SK-N-SH (cell line): ENCODE measurements around the gene SLC9A5. TPM values are rescaled to one million over a fixed set of nuclear protein-coding genes. Genes with fewer than 3 reads are reported as not detected.

Experiments used
- CTCF ChIA-PET: fragments of 300-600, 350-600 bp; formaldehyde crosslinking; extraction: SDS; loops from one replicate; lab custom pipeline; 2021; lab: Yijun Ruan, JAX
- POLR2A ChIA-PET: fragments of 350-600 bp; sonication (Branson Sonifier 250); formaldehyde crosslinking; extraction: SDS; loops from one replicate; lab custom pipeline; 2020; ENCODE audit warnings: antibody characterized with exemption, inconsistent platforms; lab: Yijun Ruan, JAX
- DNase-seq: peaks from one replicate; pipeline ENCODE4 v3.0.0; 2012
- H2AFZ ChIP-seq: fragments of 200-600 bp; sonication (generic); 2 replicates; pipeline ENCODE4 v1.8.1; 2016; ENCODE audit warnings: antibody characterized with exemption, mild to moderate bottlenecking, low read depth
- H3F3A ChIP-seq: fragments of 200-600 bp; sonication (generic); replicated peaks from 2 replicates; pipeline ENCODE3; 2016; ENCODE audit warnings: antibody characterized with exemption, mild to moderate bottlenecking; ENCODE audit not compliant: insufficient read depth
- H3K27ac ChIP-seq, 2 experiments: fragments of 200-500 bp in 1 of 2; fragments of 200-600 bp in 1 of 2; sonication (Bioruptor generic) in 1 of 2; sonication (generic), shearing (Covaris generic) in 1 of 2; 2 replicates each; pipeline versions ENCODE4 v1.5.1 to v1.6.1; 2014 to 2016; ENCODE audit warnings: low read depth in 2 of 2, inconsistent platforms in 1 of 2, low read length in 1 of 2, mild to moderate bottlenecking in 1 of 2, mixed read lengths in 1 of 2
- H3K27me3 ChIP-seq: fragments of 200-600 bp; sonication (generic), shearing (Covaris generic); 2 replicates; pipeline ENCODE4 v1.6.1; 2016; ENCODE audit warnings: mixed run types; ENCODE audit not compliant: insufficient read depth
- H3K36me3 ChIP-seq, 2 experiments: fragments of 200-500 bp in 1 of 2; fragments of 200-600 bp in 1 of 2; sonication (Bioruptor generic) in 1 of 2; sonication (generic) in 1 of 2; replicated peaks in 1 of 2; 2 replicates each; pipeline versions ENCODE3 to v1.5.1; 2014 to 2016; ENCODE audit warnings: low read length in 1 of 2, mild to moderate bottlenecking in 1 of 2; ENCODE audit not compliant: insufficient read depth in 2 of 2, control insufficient read depth in 1 of 2
- H3K4me1 ChIP-seq, 2 experiments: fragments of 200-500 bp in 1 of 2; fragments of 200-600 bp in 1 of 2; sonication (Bioruptor generic) in 1 of 2; sonication (generic), shearing (Covaris generic) in 1 of 2; 2 replicates each; pipeline versions ENCODE4 v1.5.1 to v1.6.1; 2014 to 2016; ENCODE audit warnings: low read depth in 1 of 2, low read length in 1 of 2, mixed run types in 1 of 2; ENCODE audit not compliant: insufficient read depth in 2 of 2, control insufficient read depth in 1 of 2
- H3K4me2 ChIP-seq: fragments of 200-600 bp; sonication (generic), shearing (Covaris generic); 2 replicates; pipeline ENCODE4 v1.6.1; 2017; ENCODE audit warnings: mixed run types
- H3K4me3 ChIP-seq, 2 experiments: fragments of 200-500 bp in 1 of 2; fragments of 200-600 bp in 1 of 2; sonication (Bioruptor generic) in 1 of 2; sonication (generic), shearing (Covaris generic) in 1 of 2; 2 replicates each; pipeline versions ENCODE4 v1.5.1 to v1.8.1; 2014 to 2016; ENCODE audit warnings: low read depth in 2 of 2, inconsistent platforms in 1 of 2, low read length in 1 of 2, mild to moderate bottlenecking in 1 of 2, mixed read lengths in 1 of 2, moderate library complexity in 1 of 2
- H3K79me2 ChIP-seq: fragments of 200-600 bp; sonication (generic); 2 replicates; pipeline ENCODE4 v1.8.1; 2017; ENCODE audit warnings: mild to moderate bottlenecking; ENCODE audit not compliant: insufficient read depth
- H3K9ac ChIP-seq: fragments of 200-600 bp; sonication (generic); 2 replicates; pipeline ENCODE4 v1.6.1; 2017; ENCODE audit warnings: mixed run types
- H3K9me2 ChIP-seq: fragments of 200-600 bp; sonication (generic); 2 replicates; pipeline ENCODE4 v1.6.1; 2017; ENCODE audit warnings: mixed run types
- H3K9me3 ChIP-seq: fragments of 200-600 bp; sonication (generic); 2 replicates; pipeline ENCODE4 v1.6.1; 2017; ENCODE audit warnings: mixed run types, mild to moderate bottlenecking, moderate library complexity
- H4K20me1 ChIP-seq: fragments of 200-600 bp; sonication (generic); 2 replicates; pipeline ENCODE4 v1.6.1; 2017; ENCODE audit warnings: mild to moderate bottlenecking, mixed run types; ENCODE audit not compliant: insufficient read depth
- ELF1 ChIP-seq: IDR thresholded peaks from 2 replicates; pipeline ENCODE4 v1.4.0; 2012
- EP300 ChIP-seq, 2 experiments: IDR thresholded peaks; 2 replicates each; pipeline versions ENCODE4 v1.4.0 to v1.6.1; 2012; ENCODE audit warnings: borderline replicate concordance in 1 of 2, low read depth in 1 of 2, low read length in 1 of 2
- FOSL2 ChIP-seq: IDR thresholded peaks from 2 replicates; pipeline ENCODE4 v1.4.0; 2012; ENCODE audit warnings: low read depth, mild to moderate bottlenecking, moderate library complexity, borderline replicate concordance
- FOXJ3 ChIP-seq: sonication (generic); formaldehyde crosslinking; IDR thresholded peaks from 2 replicates; pipeline ENCODE4 v1.5.1; 2020; ENCODE audit warnings: mild to moderate bottlenecking, missing genetic modification reagents
- GATA2 ChIP-seq: sonication (generic); formaldehyde crosslinking; IDR thresholded peaks from 2 replicates; pipeline ENCODE4 v1.5.0; 2020; ENCODE audit warnings: mild to moderate bottlenecking, missing genetic modification reagents
- IRF3 ChIP-seq: fragments of 150-350 bp; IDR thresholded peaks from 2 replicates; pipeline ENCODE4 v1.6.1; 2016; ENCODE audit warnings: mild to moderate bottlenecking, low read depth, low read length
- JUND ChIP-seq: IDR thresholded peaks from 2 replicates; pipeline ENCODE4 v1.4.0; 2012
- MEF2A ChIP-seq: IDR thresholded peaks from 2 replicates; pipeline ENCODE4 v1.4.0; 2012; ENCODE audit warnings: low read depth, borderline replicate concordance
- NFIC ChIP-seq: IDR thresholded peaks from 2 replicates; pipeline ENCODE4 v1.4.0; 2012; ENCODE audit warnings: borderline replicate concordance
- NRF1 ChIP-seq: IDR thresholded peaks from 2 replicates; pipeline ENCODE4 v1.6.1; 2012; ENCODE audit warnings: low read depth, mild to moderate bottlenecking, low read length
- PBX3 ChIP-seq: IDR thresholded peaks from 2 replicates; pipeline ENCODE4; 2012
- RAD21 ChIP-seq: IDR thresholded peaks from 2 replicates; pipeline ENCODE4 v1.6.1; 2012; ENCODE audit warnings: mild to moderate bottlenecking, low read length
- REST ChIP-seq: IDR thresholded peaks from 2 replicates; pipeline ENCODE4 v1.6.1; 2012; ENCODE audit warnings: mild to moderate bottlenecking, low read depth, low read length, moderate library complexity
- RFX5 ChIP-seq: IDR thresholded peaks from 2 replicates; pipeline ENCODE4 v1.6.1; 2012; ENCODE audit warnings: mild to moderate bottlenecking, improper control_type of control experiment, low read length
- RXRA ChIP-seq: IDR thresholded peaks from 2 replicates; pipeline ENCODE4 v1.4.0; 2012; ENCODE audit warnings: low read depth, mild to moderate bottlenecking, borderline replicate concordance
- SIN3A ChIP-seq: IDR thresholded peaks from 2 replicates; pipeline ENCODE4 v1.6.1; 2012; ENCODE audit warnings: low read depth, mild to moderate bottlenecking, low read length, moderate library complexity, borderline replicate concordance
- SMC3 ChIP-seq: IDR thresholded peaks from 2 replicates; pipeline ENCODE4 v1.6.1; 2012; ENCODE audit warnings: low read depth, low read length, improper control_type of control experiment
- TAF1 ChIP-seq: IDR thresholded peaks from 2 replicates; pipeline ENCODE4 v1.6.1; 2012; ENCODE audit warnings: low read depth, mild to moderate bottlenecking, low read length, moderate library complexity, borderline replicate concordance
- TCF12 ChIP-seq: IDR thresholded peaks from 2 replicates; pipeline ENCODE4 v1.4.0; 2012
- TEAD4 ChIP-seq: IDR thresholded peaks from 2 replicates; pipeline ENCODE4 v1.4.0; 2012; ENCODE audit warnings: mild to moderate bottlenecking, borderline replicate concordance; ENCODE audit not compliant: insufficient read depth
- YY1 ChIP-seq: IDR thresholded peaks from 2 replicates; pipeline ENCODE4 v1.4.0; 2012; ENCODE audit warnings: low read depth, mild to moderate bottlenecking
- WGBS: methylation state at CpG from one replicate; pipeline ENCODE4 v1.1.6; 2017; ENCODE audit warnings: low lambda C conversion rate; 5-methylcytosine and 5-hydroxymethylcytosine counted together
- polyA plus RNA-seq, 3 experiments: library from polyadenylated mRNA; depleted of rRNA; stranded (reverse); fragments of >200 nt; gene quantifications; 2 replicates each; pipeline ENCODE4 v1.2.3, GENCODE V29; 2012
- TF ChIP-seq, protein P1 (sequence below): fragments of 150-350 bp; IDR thresholded peaks from 2 replicates; pipeline ENCODE4 v1.6.1; 2017; ENCODE audit warnings: antibody characterized with exemption, low read length, low read depth, borderline replicate concordance
- TF ChIP-seq, protein P2 (sequence below): IDR thresholded peaks from 2 replicates; pipeline ENCODE4 v1.4.0; 2012; ENCODE audit warnings: low read depth, borderline replicate concordance

SLC9A5 gene
- polyA plus RNA-seq, 1 of the 3 experiments (the other 2 are of a cell fraction), result 4.1 TPM

DNA sequence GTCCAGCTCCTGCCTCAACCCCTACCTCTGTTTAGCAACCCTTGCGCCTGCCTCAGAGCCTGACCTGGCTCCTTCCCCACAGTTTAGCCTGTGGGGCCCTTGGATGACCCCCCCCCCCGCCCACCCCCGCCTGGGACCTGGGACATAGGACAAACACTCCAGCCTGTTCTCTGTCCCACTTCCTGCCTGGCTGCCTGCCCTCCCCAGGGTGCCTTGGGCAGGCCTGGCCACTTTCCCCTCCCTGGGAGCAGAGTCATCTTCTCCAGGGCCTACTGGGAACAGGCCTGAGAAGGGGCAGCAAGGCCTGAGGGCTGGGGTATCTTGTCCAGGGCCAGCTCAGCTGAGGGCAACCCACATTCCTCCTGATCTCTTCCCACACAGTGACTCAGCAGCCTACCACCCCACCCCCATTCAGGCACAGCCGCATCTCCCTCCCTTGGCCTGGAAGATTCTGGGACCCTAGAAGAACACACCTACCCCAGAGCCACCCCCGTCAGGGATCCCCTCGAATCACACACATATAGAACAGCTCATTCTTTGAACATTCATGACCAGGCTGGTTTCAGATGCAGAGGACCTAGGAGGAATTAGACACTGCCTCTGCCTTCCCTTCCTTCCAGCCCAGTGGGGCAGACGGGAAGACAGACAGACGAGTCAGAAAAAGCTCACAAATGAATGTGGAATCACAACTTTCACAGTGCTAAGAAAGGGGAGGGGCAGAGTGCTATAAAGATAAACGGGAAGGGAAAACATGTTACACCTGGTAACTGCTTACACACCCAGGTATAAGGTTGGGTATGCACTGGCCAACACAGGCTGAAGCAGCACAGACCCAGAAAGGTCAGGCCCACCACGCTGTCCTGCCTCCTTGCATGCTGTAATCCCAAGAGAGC, 7.5 kb upstream of the SLC9A5 start:
- H3K4me1 ChIP-seq, result peaks cover 33 to 54% of the 10 kb centered on the region in 2 experiments; a peak in 3 of 4 replicates
- no peak for DNase-seq
- peaks cover 64% of the 10 kb centered on the region for H3K79me2 ChIP-seq
- H3F3A ChIP-seq, result peaks cover 58% of the 10 kb centered on the region
- H3K36me3 ChIP-seq, result peaks cover 26 to 29% of the 10 kb centered on the region in 2 experiments
- peak overlapping the region; percentile 67 for H3K9ac ChIP-seq
- WGBS, result 19% methylated on average over 10 of the region's 10 CpGs
- TF ChIP-seq, protein P1, sequence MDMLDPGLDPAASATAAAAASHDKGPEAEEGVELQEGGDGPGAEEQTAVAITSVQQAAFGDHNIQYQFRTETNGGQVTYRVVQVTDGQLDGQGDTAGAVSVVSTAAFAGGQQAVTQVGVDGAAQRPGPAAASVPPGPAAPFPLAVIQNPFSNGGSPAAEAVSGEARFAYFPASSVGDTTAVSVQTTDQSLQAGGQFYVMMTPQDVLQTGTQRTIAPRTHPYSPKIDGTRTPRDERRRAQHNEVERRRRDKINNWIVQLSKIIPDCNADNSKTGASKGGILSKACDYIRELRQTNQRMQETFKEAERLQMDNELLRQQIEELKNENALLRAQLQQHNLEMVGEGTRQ, result no peak
- no peak for TF ChIP-seq RFX5
- TF ChIP-seq NRF1, result no peak
- peak; percentile 63 for TF ChIP-seq NFIC
- no peak; the same call in 1 of the 2 replicates for TF ChIP-seq ELF1
- TF ChIP-seq FOXJ3 (CRISPR knock-in tag), result no peak
- TF ChIP-seq, protein P2, sequence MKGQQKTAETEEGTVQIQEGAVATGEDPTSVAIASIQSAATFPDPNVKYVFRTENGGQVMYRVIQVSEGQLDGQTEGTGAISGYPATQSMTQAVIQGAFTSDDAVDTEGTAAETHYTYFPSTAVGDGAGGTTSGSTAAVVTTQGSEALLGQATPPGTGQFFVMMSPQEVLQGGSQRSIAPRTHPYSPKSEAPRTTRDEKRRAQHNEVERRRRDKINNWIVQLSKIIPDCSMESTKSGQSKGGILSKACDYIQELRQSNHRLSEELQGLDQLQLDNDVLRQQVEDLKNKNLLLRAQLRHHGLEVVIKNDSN, result no peak
- no peak for TF ChIP-seq TAF1
- no peak for TF ChIP-seq REST
- TF ChIP-seq JUND, result peak; percentile 47; the same call in 1 of the 2 replicates
- TF ChIP-seq EP300 (IDR thresholded peaks at IDR 0.05; ENCODE audit: borderline replicate concordance in 1 of 2, low read depth in 1 of 2, low read length in 1 of 2), result no peak
- no peak for TF ChIP-seq PBX3
- no peak for TF ChIP-seq SIN3A
- no peak; the same call in 1 of the 2 replicates for TF ChIP-seq RXRA
- no peak for TF ChIP-seq RAD21
- no peak for TF ChIP-seq GATA2 (CRISPR knock-in tag)
- no peak for TF ChIP-seq MEF2A
- TF ChIP-seq SMC3, result no peak
- TF ChIP-seq TCF12, result no peak; the same call in 1 of the 2 replicates
- no peak for TF ChIP-seq TEAD4
- TF ChIP-seq FOSL2, result peak; percentile 77; the same call in 1 of the 2 replicates
- no peak for TF ChIP-seq YY1
- no peak for TF ChIP-seq IRF3
- H2AFZ ChIP-seq, result peak overlapping the region; percentile 44; the same call in 1 of the 2 replicates
- peak overlapping the region; percentile 66 to 96 for H3K27ac ChIP-seq
- ChIA-PET CTCF (no interaction called here), POLR2A (no interaction called here)
- H4K20me1 ChIP-seq, result no peaks in the 10 kb centered on the region
- no peaks in the 10 kb centered on the region for H3K9me3 ChIP-seq
- H3K4me3 ChIP-seq, result no peak overlapping the region
- no peaks in the 10 kb centered on the region for H3K27me3 ChIP-seq
- no peaks in the 10 kb centered on the region for H3K9me2 ChIP-seq
- H3K4me2 ChIP-seq, result peak overlapping the region; percentile 59
